ENCODE results near the gene LSM8. TPM values are rescaled to one million over a fixed set of nuclear protein-coding genes. Genes with fewer than 3 reads are reported as not detected.

LSM8 gene
- total and polyA plus RNA-seq, 4 donors = 22.9 to 70.8 (median 32.7) TPM

GRCh38 chr7:118214051-118214832 is 30.3 kb downstream of the LSM8 start:
- Histone ChIP-seq H3K4me3 (peak overlapping the region; percentile 30), H3K27ac (ENCODE audit: low read depth in 1 of 2, low read length in 1 of 2) (no peak overlapping the region), H3K27me3 (ENCODE audit: control insufficient read depth in 3 of 3, insufficient read depth in 3 of 3, low read length in 2 of 3) (no peaks in the 10 kb centered on the region), H3K9ac (ENCODE audit: insufficient read depth in 1 of 2, low read length in 2 of 2) (peak overlapping the region; percentile 50 to 81), H3K9me3 (ENCODE audit: control insufficient read depth in 4 of 4, insufficient read depth in 3 of 4, low read length in 3 of 4) (no peaks in the 10 kb centered on the region), H3K36me3 (ENCODE audit: control insufficient read depth in 4 of 4, insufficient read depth in 4 of 4, low read length in 4 of 4) (no peaks in the 10 kb centered on the region), H3K4me1 (ENCODE audit: control insufficient read depth in 5 of 5, insufficient read depth in 5 of 5, low read length in 5 of 5) (peaks cover 0 to 4% (median 0%) of the 10 kb centered on the region in 5 donors)
- DNase-seq (peak; percentile 90 to 94 (median 91)), ATAC-seq (ENCODE audit: insufficient read depth, low FRiP score) (peak; percentile 76)
- 6 to 14% methylated on average over 49 of the region's 49 CpGs for WGBS, 2 donors
- TF ChIP-seq, protein P1, sequence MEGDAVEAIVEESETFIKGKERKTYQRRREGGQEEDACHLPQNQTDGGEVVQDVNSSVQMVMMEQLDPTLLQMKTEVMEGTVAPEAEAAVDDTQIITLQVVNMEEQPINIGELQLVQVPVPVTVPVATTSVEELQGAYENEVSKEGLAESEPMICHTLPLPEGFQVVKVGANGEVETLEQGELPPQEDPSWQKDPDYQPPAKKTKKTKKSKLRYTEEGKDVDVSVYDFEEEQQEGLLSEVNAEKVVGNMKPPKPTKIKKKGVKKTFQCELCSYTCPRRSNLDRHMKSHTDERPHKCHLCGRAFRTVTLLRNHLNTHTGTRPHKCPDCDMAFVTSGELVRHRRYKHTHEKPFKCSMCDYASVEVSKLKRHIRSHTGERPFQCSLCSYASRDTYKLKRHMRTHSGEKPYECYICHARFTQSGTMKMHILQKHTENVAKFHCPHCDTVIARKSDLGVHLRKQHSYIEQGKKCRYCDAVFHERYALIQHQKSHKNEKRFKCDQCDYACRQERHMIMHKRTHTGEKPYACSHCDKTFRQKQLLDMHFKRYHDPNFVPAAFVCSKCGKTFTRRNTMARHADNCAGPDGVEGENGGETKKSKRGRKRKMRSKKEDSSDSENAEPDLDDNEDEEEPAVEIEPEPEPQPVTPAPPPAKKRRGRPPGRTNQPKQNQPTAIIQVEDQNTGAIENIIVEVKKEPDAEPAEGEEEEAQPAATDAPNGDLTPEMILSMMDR (IDR thresholded peaks at IDR 0.05; ENCODE audit: control extremely low read depth, extremely low read depth) = no peak

DNA sequence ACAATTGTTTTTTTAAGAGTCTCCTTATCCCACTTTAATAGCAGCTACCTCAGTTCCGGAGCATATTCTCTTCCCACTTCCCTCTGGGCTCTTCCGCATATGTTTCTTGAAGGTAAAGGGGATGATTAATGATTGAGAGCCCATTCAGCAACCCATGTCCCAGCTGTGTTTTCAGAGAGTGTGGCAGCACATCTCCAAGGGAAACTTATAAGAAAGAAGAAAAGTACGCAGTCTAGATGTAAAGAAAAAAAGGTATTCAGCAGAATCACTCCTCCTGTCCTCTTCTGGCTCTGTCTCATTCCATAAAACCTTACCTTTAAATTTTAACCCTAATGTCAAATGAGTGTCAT is 30.8 kb downstream of the LSM8 start:
- 35 to 38% methylated on average over 3 of the region's 3 CpGs for WGBS, 2 donors
- H3K9ac ChIP-seq (ENCODE audit: insufficient read depth in 1 of 2, low read length in 2 of 2) = peak overlapping the region; percentile 20 to 81
- ATAC-seq (ENCODE audit: insufficient read depth, low FRiP score) = no peak

GRCh38 chr7:118217210-118217619 is 33.3 kb downstream of the LSM8 start:
- no peaks in the 10 kb centered on the region for H3K27me3 ChIP-seq (ENCODE audit: control insufficient read depth in 3 of 3, insufficient read depth in 3 of 3, low read length in 2 of 3)
- 31 to 36% methylated on average over 1 of the region's 1 CpG for WGBS, 2 donors
- TF ChIP-seq, protein P1 (IDR thresholded peaks at IDR 0.05; ENCODE audit: control extremely low read depth, extremely low read depth) = no peak
- no peak overlapping the region for H3K27ac ChIP-seq (ENCODE audit: low read depth in 1 of 2, low read length in 1 of 2)
- no peaks in the 10 kb centered on the region for H3K9me3 ChIP-seq (ENCODE audit: control insufficient read depth in 4 of 4, insufficient read depth in 3 of 4, low read length in 3 of 4)
- H3K4me1 ChIP-seq (ENCODE audit: control insufficient read depth in 5 of 5, insufficient read depth in 5 of 5, low read length in 5 of 5) = peaks cover 0 to 4% (median 0%) of the 10 kb centered on the region in 5 donors
- DNase-seq (no peak), ATAC-seq (ENCODE audit: insufficient read depth, low FRiP score) (no peak)
- no peak overlapping the region for H3K9ac ChIP-seq (ENCODE audit: insufficient read depth in 1 of 2, low read length in 2 of 2)
- no peaks in the 10 kb centered on the region for H3K36me3 ChIP-seq (ENCODE audit: control insufficient read depth in 4 of 4, insufficient read depth in 4 of 4, low read length in 4 of 4)
- no peak overlapping the region for H3K4me3 ChIP-seq

More for the DNA sequence above, 30.8 kb downstream of the LSM8 start:
- H3K27me3 ChIP-seq (ENCODE audit: control insufficient read depth in 3 of 3, insufficient read depth in 3 of 3, low read length in 2 of 3) = no peaks in the 10 kb centered on the region
- no peaks in the 10 kb centered on the region for H3K36me3 ChIP-seq (ENCODE audit: control insufficient read depth in 4 of 4, insufficient read depth in 4 of 4, low read length in 4 of 4)
- TF ChIP-seq, protein P1 (IDR thresholded peaks at IDR 0.05; ENCODE audit: control extremely low read depth, extremely low read depth) = no peak
- no peak for DNase-seq
- no peak overlapping the region for H3K27ac ChIP-seq (ENCODE audit: low read depth in 1 of 2, low read length in 1 of 2)
- peaks cover 0 to 4% (median 0%) of the 10 kb centered on the region in 5 donors for H3K4me1 ChIP-seq (ENCODE audit: control insufficient read depth in 5 of 5, insufficient read depth in 5 of 5, low read length in 5 of 5)
- no peaks in the 10 kb centered on the region for H3K9me3 ChIP-seq (ENCODE audit: control insufficient read depth in 4 of 4, insufficient read depth in 3 of 4, low read length in 3 of 4)
- H3K4me3 ChIP-seq = peak overlapping the region; percentile 30
